Stimulated activated naive B cell treated with anti-CD40 and anti-IgM and Interleukin-4, amounts not matched to agents 10 μg/mL and 1 μg/mL and 100 μg/mL, for 72 hours (primary cell): Measurements from ENCODE around the gene ARHGEF1.

Experiments
- ATAC-seq, 2 donors: fragments of 150-1000 bp; cut with Tn5 transposase; replicated peaks; 2 replicates each; pipeline ENCODE4 v1.10.0; 2021; ENCODE audit warnings: moderate library complexity in 1 of 2
- DNase-seq: peaks from one replicate; pipeline ENCODE4 v3.0.0; 2021
- H3K27ac Mint-ChIP-seq: one replicate; pipeline ENCODE4 v1.8.0; 2022; ENCODE audit warnings: mild to moderate bottlenecking, mixed read lengths
- H3K27me3 Mint-ChIP-seq, 2 donors: one replicate each; pipeline ENCODE4 v1.8.0; 2022; ENCODE audit warnings: mixed read lengths in 2 of 2
- H3K36me3 Mint-ChIP-seq, 2 donors: one replicate each; pipeline ENCODE4 v1.8.0; 2022; ENCODE audit warnings: mixed read lengths in 2 of 2, mild to moderate bottlenecking in 1 of 2
- H3K4me1 Mint-ChIP-seq, 2 donors: one replicate each; pipeline ENCODE4 v1.8.0; 2022; ENCODE audit warnings: mixed read lengths in 2 of 2, mild to moderate bottlenecking in 1 of 2
- H3K4me3 Mint-ChIP-seq, 2 donors: one replicate each; pipeline ENCODE4 v1.8.0; 2022; ENCODE audit warnings: mild to moderate bottlenecking in 2 of 2, mixed read lengths in 2 of 2, moderate library complexity in 1 of 2
- H3K9me3 Mint-ChIP-seq, 2 donors: one replicate each; pipeline ENCODE4 v1.8.0; 2022; ENCODE audit warnings: mixed read lengths in 2 of 2, mild to moderate bottlenecking in 1 of 2

Gene ARHGEF1

DNA sequence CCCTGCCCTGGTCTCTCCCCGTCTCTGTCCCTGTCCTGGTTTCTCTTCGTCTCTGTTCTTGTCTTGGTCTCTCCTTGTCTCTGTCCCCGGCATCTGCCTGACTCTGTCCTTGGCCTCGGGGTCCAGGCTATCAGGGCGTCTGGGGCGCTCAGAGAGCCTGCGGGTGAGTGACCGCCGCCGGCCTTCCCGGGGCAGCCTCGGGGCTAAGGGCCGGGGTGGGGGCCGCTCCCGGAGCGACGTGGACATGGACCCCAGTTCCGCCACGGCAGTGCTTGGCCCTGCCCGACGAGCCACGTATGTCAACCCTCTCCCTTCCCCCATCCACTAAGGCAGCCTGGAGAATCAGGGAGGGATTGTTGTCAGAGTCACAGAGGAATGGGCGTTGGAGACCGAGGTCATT is 14.8 kb downstream of the ARHGEF1 start:
- no peaks in the 10 kb centered on the region for H3K9me3 Mint-ChIP-seq
- no peaks in the 10 kb centered on the region for H3K27me3 Mint-ChIP-seq
- H3K27ac Mint-ChIP-seq, result peak overlapping the region; percentile 72
- H3K4me3 Mint-ChIP-seq, result no peak overlapping the region
- ATAC-seq (no peak), DNase-seq (no peak)
- peaks cover 29 to 38% of the 10 kb centered on the region in 2 donors for H3K4me1 Mint-ChIP-seq
- H3K36me3 Mint-ChIP-seq, result peaks cover 41 to 60% of the 10 kb centered on the region in 2 donors

DNA sequence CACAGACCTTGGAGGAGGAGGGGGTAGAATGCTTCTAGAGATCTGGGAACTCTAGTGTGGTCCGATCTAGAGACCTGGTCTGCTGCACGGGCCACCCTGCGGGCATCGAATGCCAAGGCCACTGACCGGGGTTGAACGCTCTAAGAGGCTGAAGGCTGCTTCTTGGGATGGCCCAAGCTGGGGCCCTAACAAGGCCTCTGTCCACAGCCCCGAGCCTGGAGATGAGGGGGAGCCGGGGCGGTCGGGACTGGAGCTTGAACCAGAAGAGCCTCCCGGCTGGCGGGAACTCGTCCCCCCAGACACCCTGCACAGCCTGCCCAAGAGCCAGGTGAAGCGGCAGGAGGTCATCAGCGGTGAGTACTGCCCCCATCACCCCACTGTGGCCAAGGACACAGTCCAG is 15.3 kb downstream of the ARHGEF1 start:
- H3K4me1 Mint-ChIP-seq, result peaks cover 26 to 34% of the 10 kb centered on the region in 2 donors
- no peaks in the 10 kb centered on the region for H3K9me3 Mint-ChIP-seq
- ATAC-seq (no peak), DNase-seq (no peak)
- H3K27ac Mint-ChIP-seq, result no peak overlapping the region
- peaks cover 41 to 61% of the 10 kb centered on the region in 2 donors for H3K36me3 Mint-ChIP-seq
- H3K27me3 Mint-ChIP-seq, result no peaks in the 10 kb centered on the region
- H3K4me3 Mint-ChIP-seq, result no peak overlapping the region

DNA sequence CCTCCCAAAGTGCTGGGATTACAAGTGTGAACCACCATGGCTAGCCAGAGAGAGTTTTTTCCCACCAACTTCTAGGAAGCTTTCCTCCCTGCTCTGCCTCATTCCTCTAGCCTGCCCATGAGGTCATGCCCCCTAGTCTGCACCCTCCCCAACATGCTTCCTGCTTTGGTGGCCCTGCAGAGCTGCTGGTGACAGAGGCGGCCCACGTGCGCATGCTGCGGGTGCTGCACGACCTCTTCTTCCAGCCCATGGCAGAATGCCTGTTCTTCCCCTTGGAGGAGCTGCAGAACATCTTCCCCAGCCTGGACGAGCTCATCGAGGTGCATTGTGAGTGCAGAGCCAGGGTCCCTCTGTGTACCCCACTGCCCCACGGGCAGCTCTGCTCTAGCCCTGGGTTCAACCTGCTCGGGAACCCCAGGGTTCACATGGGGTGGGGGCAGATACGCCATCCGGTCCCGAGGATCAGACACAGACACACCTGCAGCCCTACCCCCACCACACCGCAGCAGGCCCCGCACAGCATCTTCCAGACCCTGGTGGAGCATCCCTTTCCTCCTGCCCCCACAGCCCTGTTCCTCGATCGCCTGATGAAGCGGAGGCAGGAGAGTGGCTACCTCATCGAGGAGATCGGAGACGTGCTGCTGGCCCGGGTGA is 18.9 kb downstream of the ARHGEF1 start:
- ATAC-seq (no peak), DNase-seq (no peak)
- H3K4me1 Mint-ChIP-seq, result peaks cover 30 to 33% of the 10 kb centered on the region in 2 donors
- no peak overlapping the region for H3K4me3 Mint-ChIP-seq
- H3K27me3 Mint-ChIP-seq, result no peaks in the 10 kb centered on the region
- no peaks in the 10 kb centered on the region for H3K9me3 Mint-ChIP-seq
- H3K36me3 Mint-ChIP-seq, result peaks cover 52 to 71% of the 10 kb centered on the region in 2 donors
- peak overlapping the region; percentile 17 for H3K27ac Mint-ChIP-seq

DNA sequence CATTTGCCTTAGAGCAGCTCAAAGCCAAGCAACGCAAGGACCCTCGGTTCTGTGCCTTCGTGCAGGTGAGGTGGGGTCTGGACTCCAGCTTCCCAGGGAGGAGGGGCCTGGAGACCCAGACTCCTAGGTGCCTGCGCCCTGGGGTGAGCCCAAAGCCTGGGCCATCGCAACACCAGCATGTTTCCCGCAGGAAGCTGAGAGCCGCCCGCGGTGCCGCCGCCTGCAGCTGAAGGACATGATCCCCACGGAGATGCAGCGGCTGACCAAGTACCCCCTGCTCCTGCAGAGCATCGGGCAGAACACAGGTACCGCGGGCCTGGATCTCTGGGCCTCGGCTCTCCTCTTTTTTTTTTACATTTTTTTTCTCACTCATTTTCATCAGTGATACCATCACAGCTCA is 19.6 kb downstream of the ARHGEF1 start:
- DNase-seq (no peak), ATAC-seq (no peak)
- Mint-ChIP-seq H3K36me3 (peaks cover 52 to 75% of the 10 kb centered on the region in 2 donors), H3K4me3 (no peak overlapping the region), H3K9me3 (no peaks in the 10 kb centered on the region), H3K27ac (no peak overlapping the region), H3K27me3 (no peaks in the 10 kb centered on the region), H3K4me1 (peaks cover 33 to 34% of the 10 kb centered on the region in 2 donors)

DNA sequence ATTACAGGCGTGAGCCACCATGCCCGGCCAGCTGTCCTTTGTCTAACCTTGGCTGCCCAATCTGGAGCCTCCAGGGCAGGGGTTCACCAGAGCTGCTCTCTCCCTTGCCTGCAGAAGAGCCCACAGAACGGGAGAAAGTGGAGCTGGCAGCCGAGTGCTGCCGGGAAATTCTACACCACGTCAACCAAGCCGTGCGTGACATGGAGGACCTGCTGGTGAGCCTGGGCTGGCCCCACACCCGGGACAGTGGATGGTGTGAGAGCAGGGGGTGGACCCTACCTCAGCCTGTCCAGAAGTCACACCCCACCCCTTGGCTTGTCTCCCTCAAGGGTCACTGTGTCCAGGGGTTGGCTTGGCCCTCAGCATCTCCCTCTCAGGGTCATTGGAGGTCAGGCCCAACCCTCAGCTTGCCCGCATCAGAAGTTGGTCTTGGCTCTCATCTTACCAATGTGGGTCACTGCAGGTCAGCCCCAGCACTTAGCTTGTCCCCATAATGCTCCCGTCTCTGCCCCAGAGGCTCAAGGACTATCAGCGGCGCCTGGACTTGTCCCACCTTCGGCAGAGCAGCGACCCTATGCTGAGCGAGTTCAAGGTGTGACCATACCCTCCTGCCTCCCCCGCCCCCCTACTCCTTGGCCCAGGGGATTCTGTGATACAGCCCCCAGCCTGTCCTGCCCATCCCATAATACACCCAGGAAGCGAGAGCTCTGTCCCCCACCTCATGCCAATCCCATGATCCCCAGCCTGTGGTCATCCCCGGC is 20.4 kb downstream of the ARHGEF1 start:
- Mint-ChIP-seq H3K36me3 (peaks cover 45 to 67% of the 10 kb centered on the region in 2 donors), H3K27ac (peak overlapping the region; percentile 76), H3K4me1 (peaks cover 26 to 27% of the 10 kb centered on the region in 2 donors), H3K27me3 (no peaks in the 10 kb centered on the region), H3K9me3 (no peaks in the 10 kb centered on the region), H3K4me3 (no peak overlapping the region)
- no peak for ATAC-seq
- DNase-seq, result no peak

DNA sequence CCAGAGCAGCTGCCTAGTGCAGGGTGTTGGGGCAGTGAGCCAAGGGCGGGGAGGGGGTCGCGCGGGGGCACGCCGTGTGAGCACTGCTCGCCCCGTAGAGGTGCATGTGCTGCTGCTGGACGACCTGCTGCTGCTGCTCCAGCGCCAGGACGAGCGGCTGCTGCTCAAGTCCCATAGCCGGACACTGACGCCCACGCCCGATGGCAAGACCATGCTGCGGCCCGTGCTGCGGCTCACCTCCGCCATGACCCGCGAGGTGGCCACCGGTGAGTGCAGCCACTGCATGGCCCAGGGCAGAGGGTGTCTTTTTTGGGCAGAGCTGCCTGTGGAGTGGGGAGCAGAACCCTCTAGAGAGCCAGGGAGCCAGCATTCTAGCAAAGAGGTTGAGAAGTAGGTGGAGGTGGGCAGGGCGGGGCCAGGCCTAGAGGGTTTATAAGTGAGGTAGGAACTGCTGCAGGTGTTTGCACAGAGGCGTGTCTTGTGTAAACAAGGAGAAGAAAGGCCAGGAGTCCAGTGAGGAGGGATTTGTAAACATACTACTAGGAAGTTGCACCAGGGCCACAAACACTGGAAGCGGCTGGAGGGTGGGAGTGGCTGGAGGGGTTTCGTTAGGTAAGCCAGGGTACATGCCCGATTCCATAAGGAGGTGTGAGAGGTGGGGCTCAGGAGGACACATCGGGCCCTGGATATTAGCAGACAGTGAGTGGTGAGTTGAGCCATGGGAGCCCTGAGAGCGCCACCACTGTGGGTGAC is 21.3 kb downstream of the ARHGEF1 start:
- no peak overlapping the region for H3K4me3 Mint-ChIP-seq
- H3K27me3 Mint-ChIP-seq, result no peaks in the 10 kb centered on the region
- no peak for DNase-seq
- H3K27ac Mint-ChIP-seq, result peak overlapping the region; percentile 44
- H3K36me3 Mint-ChIP-seq, result peaks cover 41 to 67% of the 10 kb centered on the region in 2 donors
- H3K4me1 Mint-ChIP-seq, result peaks cover 25 to 33% of the 10 kb centered on the region in 2 donors
- ATAC-seq, result no peak
- H3K9me3 Mint-ChIP-seq, result no peaks in the 10 kb centered on the region

DNA sequence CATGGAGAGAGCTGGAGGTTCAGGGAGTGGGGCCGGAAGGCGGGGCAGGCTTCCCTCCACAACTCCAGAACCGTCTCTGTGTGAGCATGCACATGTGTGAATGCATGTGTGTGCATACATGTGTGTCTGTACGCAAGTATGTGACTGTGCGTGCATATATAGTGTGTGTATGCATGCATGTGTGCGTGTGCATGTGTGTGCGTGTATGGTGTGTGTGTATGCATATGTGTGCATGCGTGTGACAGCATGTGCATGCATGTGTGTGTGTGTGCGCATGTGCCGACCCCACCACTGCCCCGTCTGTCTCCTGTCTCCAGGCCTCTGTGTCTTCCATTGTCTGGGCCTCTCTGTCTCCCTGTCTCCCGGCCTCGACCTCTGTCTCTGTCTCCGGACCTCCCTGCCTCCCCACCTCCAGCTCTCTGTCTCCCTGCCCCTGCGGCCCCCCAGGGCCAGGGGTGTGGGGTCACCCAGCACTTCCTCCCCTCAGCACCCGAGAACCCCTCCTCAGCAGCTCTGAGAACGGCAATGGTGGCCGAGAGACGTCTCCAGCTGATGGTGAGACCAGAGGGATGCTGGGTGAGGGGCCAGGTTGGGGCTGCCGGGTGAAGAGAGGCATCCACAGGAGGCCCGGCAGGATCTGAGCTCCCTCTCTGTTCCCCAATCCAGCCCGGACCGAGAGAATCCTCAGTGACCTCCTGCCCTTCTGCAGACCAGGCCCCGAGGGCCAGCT is 22.5 kb downstream of the ARHGEF1 start:
- H3K4me1 Mint-ChIP-seq, result peaks cover 28 to 36% of the 10 kb centered on the region in 2 donors
- H3K36me3 Mint-ChIP-seq, result peaks cover 41 to 68% of the 10 kb centered on the region in 2 donors
- H3K9me3 Mint-ChIP-seq, result no peaks in the 10 kb centered on the region
- H3K27me3 Mint-ChIP-seq, result no peaks in the 10 kb centered on the region
- H3K4me3 Mint-ChIP-seq, result no peak overlapping the region
- no peak for DNase-seq
- ATAC-seq, result no peak
- no peak overlapping the region for H3K27ac Mint-ChIP-seq

DNA sequence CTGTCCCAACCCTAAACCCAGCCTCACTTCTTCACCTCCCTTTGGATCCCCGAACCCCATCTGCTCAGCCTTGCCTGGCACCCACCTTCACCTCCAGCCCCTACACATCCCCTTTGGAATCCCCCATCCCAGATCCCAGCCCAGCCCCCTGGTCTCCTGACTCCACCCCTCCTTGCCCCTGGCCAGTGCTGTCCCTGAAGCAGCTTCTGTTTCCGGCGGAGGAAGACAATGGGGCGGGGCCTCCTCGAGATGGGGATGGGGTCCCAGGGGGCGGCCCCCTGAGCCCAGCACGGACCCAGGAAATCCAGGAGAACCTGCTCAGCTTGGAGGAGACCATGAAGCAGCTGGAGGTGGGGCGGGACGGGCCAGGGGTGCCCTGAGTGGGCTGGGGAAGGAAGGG is 23.3 kb downstream of the ARHGEF1 start:
- H3K27ac Mint-ChIP-seq, result no peak overlapping the region
- DNase-seq, result no peak
- peaks cover 39 to 73% of the 10 kb centered on the region in 2 donors for H3K36me3 Mint-ChIP-seq

DNA sequence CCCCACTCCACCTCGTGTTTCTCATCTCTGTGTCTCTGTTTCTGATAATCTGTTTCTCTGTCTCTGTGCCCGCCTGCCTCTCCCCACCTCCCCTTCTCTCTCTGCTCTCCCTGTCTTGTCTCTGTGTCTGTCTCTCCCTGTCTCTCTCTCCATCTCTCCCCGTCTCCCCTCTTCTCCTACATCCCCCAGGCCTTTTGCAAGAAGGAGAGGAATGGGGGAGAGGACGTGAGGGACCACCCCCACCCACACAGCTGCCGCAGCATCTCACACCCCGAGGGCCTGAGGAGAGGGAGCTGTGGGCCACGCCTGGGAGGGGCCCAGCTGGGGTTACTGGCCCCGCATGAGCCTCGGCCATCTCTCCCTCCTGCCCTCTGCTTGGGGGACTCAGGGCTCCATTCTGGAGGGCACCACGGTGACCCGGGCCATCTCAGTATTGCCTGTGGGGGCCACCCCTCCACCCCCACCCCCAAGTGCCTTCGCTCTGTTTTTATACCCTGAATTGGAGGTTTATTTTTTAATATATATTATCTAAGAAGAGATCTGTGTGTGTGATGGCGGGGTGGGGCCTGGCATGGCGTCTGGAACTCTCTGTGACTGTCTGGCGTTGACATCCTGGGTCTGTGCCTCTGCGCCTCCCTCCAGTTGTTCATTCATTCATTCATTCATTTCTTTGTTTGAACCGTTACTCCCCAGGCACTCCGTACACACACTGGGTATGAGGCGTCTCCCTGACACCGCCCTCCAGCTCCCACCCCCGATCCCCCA is 24.1 kb downstream of the ARHGEF1 start:
- Mint-ChIP-seq H3K4me1 (peaks cover 39 to 52% of the 10 kb centered on the region in 2 donors), H3K9me3 (no peaks in the 10 kb centered on the region), H3K4me3 (no peak overlapping the region), H3K27me3 (peaks cover 4 to 6% of the 10 kb centered on the region in 2 donors), H3K27ac (peak overlapping the region; percentile 28), H3K36me3 (peaks cover 34 to 67% of the 10 kb centered on the region in 2 donors)
- no peak for DNase-seq
- ATAC-seq, result no peak

More for the DNA sequence above, 23.3 kb downstream of the ARHGEF1 start:
- peaks cover 36 to 44% of the 10 kb centered on the region in 2 donors for H3K4me1 Mint-ChIP-seq
- ATAC-seq, result no peak
- H3K27me3 Mint-ChIP-seq, result no peaks in the 10 kb centered on the region
- H3K4me3 Mint-ChIP-seq, result no peak overlapping the region
- H3K9me3 Mint-ChIP-seq, result no peaks in the 10 kb centered on the region

DNA sequence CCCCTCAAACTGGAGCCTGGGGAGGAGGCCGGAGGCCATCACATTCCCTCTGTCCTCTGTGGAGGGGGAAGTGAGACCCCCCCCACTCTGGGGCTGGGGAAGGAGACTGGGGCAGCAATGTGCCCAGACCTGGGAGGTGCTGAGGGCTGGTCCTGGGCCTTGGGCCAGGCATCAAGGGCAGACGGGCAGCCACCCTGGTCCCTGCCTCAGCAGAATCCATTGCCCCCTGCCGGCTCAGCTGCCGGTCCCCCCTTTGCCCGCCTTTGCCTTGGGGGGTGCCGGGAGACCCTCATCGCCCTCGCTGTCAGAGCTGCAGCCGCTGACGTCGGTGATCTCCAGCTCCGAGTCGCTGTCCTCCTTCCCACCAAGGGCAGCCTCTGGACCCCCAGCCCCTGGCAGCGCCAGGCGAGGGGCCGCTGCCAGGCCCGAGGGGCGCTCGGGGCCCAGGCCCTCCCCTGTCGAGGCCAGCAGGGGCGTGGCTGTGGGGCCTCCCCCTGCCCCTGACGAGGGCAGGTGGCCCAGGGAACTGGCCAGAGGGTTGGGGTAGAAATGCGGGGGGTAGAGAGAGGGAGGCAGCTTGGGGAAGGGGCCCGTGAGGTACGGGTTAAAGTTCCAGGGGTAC is 25.1 kb downstream of the ARHGEF1 start:
- Mint-ChIP-seq H3K36me3 (peaks cover 30 to 58% of the 10 kb centered on the region in 2 donors), H3K9me3 (no peaks in the 10 kb centered on the region), H3K27ac (peak overlapping the region; percentile 83), H3K4me3 (no peak overlapping the region), H3K27me3 (peaks cover 6 to 12% of the 10 kb centered on the region in 2 donors), H3K4me1 (peaks cover 45 to 57% of the 10 kb centered on the region in 2 donors)
- no peak for ATAC-seq
- no peak for DNase-seq

DNA sequence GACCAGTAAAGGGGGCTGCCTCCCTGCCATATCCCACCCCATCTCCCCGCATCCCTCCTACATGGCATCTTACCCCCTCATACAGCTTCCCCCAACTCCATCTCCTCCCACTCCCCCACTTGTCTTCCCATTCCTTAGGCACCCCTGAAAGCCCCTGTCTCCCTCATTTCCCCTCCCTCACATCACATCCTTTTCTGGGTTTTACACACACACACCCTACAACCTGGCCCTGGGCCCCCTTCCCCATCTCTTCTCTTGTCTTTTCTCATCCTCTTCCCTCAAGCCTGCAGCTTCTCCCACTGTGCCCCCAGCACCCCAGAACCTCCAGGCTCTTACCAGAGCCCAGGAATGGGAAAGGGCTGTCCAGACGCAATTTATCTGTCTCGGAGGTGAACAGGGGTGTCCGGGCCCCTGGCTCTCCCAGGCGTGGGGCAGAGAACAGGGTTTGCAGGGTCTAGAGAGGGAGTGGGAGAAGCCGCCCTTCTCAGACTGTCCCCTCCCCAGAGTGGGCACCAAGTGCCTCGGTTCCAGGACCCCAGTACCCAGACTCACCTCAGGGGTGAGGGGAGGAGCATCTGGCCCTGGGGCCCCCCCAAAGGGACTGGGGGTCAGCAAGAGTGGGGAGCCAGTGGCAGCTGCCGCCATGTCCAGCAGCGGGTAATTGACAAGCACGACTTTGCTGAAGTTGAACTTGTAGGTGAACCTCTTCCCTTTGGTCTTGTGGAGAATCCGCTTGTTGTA is 25.9 kb downstream of the ARHGEF1 start:
- Mint-ChIP-seq H3K36me3 (peaks cover 25 to 51% of the 10 kb centered on the region in 2 donors), H3K27ac (peak overlapping the region; percentile 83), H3K9me3 (no peaks in the 10 kb centered on the region), H3K4me1 (peaks cover 47 to 65% of the 10 kb centered on the region in 2 donors), H3K4me3 (no peak overlapping the region), H3K27me3 (peaks cover 12 to 14% of the 10 kb centered on the region in 2 donors)
- ATAC-seq, result no peak
- DNase-seq, result no peak

DNA sequence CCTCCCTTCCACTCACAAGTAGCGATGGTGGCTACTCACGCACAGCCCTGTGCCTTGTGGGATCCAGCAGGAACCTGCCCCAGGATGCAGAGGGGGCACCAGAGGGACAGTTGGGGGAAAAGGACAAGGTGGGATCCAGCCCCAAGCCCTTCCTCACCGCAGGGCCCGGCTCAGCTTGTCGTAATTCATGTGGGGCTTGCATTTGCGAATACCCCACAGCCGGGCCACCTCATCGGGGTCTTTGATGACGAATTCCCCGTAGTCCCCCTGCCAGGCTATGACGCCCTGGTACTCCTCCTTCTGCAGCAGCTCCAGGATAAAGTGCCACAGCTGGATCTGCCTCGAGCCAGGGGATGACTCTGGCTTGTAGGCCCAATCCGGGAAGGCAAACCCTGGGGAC is 26.7 kb downstream of the ARHGEF1 start:
- H3K9me3 Mint-ChIP-seq, result no peaks in the 10 kb centered on the region
- peaks cover 12 to 20% of the 10 kb centered on the region in 2 donors for H3K27me3 Mint-ChIP-seq
- no peak for DNase-seq
- H3K4me3 Mint-ChIP-seq, result no peak overlapping the region
- peaks cover 17 to 42% of the 10 kb centered on the region in 2 donors for H3K36me3 Mint-ChIP-seq
- ATAC-seq, result no peak
- peaks cover 48 to 70% of the 10 kb centered on the region in 2 donors for H3K4me1 Mint-ChIP-seq
- H3K27ac Mint-ChIP-seq, result peak overlapping the region; percentile 52
